K562 (cell line): ENCODE results near the gene POLD1. TPM values are rescaled to one million over a fixed set of nuclear protein-coding genes. Genes with fewer than 3 reads are reported as not detected.

Experiments used
- C11orf30 ChIP-seq: fragments of 450-650 bp; IDR thresholded peaks from 2 replicates; pipeline ENCODE4 v1.6.1; 2016; ENCODE audit warnings: low read depth, mild to moderate bottlenecking
- CEBPB ChIP-seq: fragments of 450-650 bp; IDR thresholded peaks from 2 replicates; pipeline ENCODE4 v1.6.1; 2016; ENCODE audit warnings: missing genetic modification characterization, missing compliant biosample characterization
- ESRRB ChIP-seq: fragments of 250-450 bp; sonication (Bioruptor Pico); IDR thresholded peaks from 2 replicates; pipeline ENCODE4 v1.5.0; 2020; ENCODE audit warnings: mild to moderate bottlenecking, moderate library complexity, borderline replicate concordance
- KLF13 ChIP-seq: fragments of 450-650 bp; IDR thresholded peaks from 2 replicates; pipeline ENCODE4 v1.6.1; 2016; ENCODE audit warnings: missing genetic modification characterization, low read depth, mild to moderate bottlenecking, missing compliant biosample characterization, moderate library complexity, borderline replicate concordance
- NFATC3 ChIP-seq: fragments of 450-650 bp; IDR thresholded peaks from 2 replicates; pipeline ENCODE4 v1.6.1; 2017; ENCODE audit warnings: mild to moderate bottlenecking
- NFE2L1 ChIP-seq: fragments of 450-650 bp; IDR thresholded peaks from 2 replicates; pipeline ENCODE4 v1.6.1; 2016; ENCODE audit warnings: missing genetic modification characterization, low read depth, mild to moderate bottlenecking, missing compliant biosample characterization, moderate library complexity, borderline replicate concordance
- PHF20 ChIP-seq: fragments of 450-650 bp; IDR thresholded peaks from 2 replicates; pipeline ENCODE4 v1.6.1; 2018; ENCODE audit not compliant: partially characterized antibody
- POLR2AphosphoS5 ChIP-seq: IDR thresholded peaks from 2 replicates; pipeline ENCODE4 v1.6.1; 2011; ENCODE audit warnings: mild to moderate bottlenecking, low read depth, low read length, moderate library complexity; ENCODE audit not compliant: control insufficient read depth, insufficient read depth
- TCF7 ChIP-seq: sonication (generic); IDR thresholded peaks from 2 replicates; pipeline ENCODE4 v1.6.1; 2016; ENCODE audit warnings: antibody characterized with exemption, borderline replicate concordance
- ZFPM2 ChIP-seq: fragments of 250-450 bp; sonication (Bioruptor Pico); IDR thresholded peaks from 2 replicates; pipeline ENCODE4 v1.5.1; 2022; ENCODE audit warnings: mild to moderate bottlenecking
- ZNF316 ChIP-seq: fragments of 450-650 bp; IDR thresholded peaks from 2 replicates; pipeline ENCODE4 v1.6.1; 2016
- polyA plus RNA-seq, 8 experiments: library from polyadenylated mRNA; depleted of rRNA in 4 of 8; stranded (reverse) in 5 of 8; unstranded in 3 of 8; fragments of >200 nt; fragmentation: Nextera tagmentation in 2 of 8; fragmentation: Illumina TruSeq in 1 of 8; extraction: Ambion mirVana in 2 of 8; extraction: Trizol in 1 of 8; gene quantifications; 2 replicates each; pipeline versions ENCODE4 v1.2.1 to v1.2.3, GENCODE V29; 2011 to 2014; ENCODE audit warnings: inconsistent platforms in 1 of 8, missing spikeins in 1 of 8
- total RNA-seq, 7 experiments: library from RNA; depleted of rRNA in 6 of 7; stranded (reverse); fragments of >200 nt in 6 of 7; fragmentation: Illumina TruSeq in 2 of 7; extraction: Trizol in 2 of 7; gene quantifications; 2 replicates each; pipeline versions ENCODE4 v1.2.1 to v1.2.3, GENCODE V29; 2011 to 2021; ENCODE audit warnings: low replicate concordance in 1 of 7
- TF ChIP-seq, protein P1 (sequence below): fragments of 450-650 bp; formaldehyde crosslinking; IDR thresholded peaks from 2 replicates; pipeline ENCODE4 v1.4.0; 2020; ENCODE audit warnings: mild to moderate bottlenecking, mixed read lengths
- TF ChIP-seq, protein P2 (sequence below): fragments of 450-650 bp; IDR thresholded peaks from 2 replicates; pipeline ENCODE4 v1.6.1; 2016; ENCODE audit warnings: mild to moderate bottlenecking, moderate library complexity

POLD1 gene
- total and polyA plus RNA-seq, 9 of the 15 experiments (the other 6 are each of a cell fraction or from before 2014, with no cell fraction given), result 1.3 to 312 (median 47.8) TPM

DNA sequence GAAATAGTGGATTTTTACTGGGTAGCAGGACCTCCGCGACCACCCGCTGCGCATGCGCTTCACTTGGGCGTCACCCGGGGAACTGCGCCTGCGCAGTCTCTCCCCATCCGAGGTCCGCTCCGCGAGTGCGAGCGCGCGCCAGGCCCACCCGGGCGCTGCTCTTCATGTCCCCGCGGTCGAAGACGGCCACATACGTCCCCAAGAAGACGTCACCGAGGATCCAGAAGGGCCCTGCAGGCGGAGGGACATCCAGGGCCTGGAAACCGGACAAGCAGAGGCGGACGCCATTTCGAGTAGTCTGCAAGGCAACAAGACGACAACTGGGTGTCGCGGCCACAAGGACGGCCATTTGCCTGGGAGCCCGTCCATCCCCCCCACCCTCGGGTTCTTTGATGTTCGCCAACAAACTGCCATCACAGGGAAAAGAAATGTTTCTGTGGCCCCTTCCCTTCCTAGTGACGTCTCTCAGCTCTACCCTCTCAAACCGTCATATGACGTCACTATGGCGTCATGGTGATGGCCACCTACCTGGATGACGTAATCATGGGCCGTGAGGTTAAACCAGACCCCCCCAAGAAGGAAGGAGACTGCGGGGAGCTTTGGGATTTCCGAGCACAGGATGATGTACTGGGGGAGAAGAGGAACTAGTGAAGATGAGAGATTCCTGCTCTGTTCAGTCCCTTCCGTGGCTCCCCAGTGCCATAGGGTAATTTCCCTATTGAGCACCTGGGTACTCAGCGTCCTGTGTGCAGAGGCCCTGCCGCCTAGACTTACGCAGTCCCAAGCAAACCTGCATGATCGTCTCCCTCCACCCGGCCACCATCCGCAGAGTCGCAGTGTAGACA is 25.4 kb upstream of the POLD1 start (continued):
- TF ChIP-seq, protein P1, sequence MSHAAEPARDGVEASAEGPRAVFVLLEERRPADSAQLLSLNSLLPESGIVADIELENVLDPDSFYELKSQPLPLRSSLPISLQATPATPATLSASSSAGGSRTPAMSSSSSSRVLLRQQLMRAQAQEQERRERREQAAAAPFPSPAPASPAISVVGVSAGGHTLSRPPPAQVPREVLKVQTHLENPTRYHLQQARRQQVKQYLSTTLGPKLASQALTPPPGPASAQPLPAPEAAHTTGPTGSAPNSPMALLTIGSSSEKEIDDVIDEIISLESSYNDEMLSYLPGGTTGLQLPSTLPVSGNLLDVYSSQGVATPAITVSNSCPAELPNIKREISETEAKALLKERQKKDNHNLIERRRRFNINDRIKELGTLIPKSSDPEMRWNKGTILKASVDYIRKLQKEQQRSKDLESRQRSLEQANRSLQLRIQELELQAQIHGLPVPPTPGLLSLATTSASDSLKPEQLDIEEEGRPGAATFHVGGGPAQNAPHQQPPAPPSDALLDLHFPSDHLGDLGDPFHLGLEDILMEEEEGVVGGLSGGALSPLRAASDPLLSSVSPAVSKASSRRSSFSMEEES, result no peak
- TF ChIP-seq, protein P2, sequence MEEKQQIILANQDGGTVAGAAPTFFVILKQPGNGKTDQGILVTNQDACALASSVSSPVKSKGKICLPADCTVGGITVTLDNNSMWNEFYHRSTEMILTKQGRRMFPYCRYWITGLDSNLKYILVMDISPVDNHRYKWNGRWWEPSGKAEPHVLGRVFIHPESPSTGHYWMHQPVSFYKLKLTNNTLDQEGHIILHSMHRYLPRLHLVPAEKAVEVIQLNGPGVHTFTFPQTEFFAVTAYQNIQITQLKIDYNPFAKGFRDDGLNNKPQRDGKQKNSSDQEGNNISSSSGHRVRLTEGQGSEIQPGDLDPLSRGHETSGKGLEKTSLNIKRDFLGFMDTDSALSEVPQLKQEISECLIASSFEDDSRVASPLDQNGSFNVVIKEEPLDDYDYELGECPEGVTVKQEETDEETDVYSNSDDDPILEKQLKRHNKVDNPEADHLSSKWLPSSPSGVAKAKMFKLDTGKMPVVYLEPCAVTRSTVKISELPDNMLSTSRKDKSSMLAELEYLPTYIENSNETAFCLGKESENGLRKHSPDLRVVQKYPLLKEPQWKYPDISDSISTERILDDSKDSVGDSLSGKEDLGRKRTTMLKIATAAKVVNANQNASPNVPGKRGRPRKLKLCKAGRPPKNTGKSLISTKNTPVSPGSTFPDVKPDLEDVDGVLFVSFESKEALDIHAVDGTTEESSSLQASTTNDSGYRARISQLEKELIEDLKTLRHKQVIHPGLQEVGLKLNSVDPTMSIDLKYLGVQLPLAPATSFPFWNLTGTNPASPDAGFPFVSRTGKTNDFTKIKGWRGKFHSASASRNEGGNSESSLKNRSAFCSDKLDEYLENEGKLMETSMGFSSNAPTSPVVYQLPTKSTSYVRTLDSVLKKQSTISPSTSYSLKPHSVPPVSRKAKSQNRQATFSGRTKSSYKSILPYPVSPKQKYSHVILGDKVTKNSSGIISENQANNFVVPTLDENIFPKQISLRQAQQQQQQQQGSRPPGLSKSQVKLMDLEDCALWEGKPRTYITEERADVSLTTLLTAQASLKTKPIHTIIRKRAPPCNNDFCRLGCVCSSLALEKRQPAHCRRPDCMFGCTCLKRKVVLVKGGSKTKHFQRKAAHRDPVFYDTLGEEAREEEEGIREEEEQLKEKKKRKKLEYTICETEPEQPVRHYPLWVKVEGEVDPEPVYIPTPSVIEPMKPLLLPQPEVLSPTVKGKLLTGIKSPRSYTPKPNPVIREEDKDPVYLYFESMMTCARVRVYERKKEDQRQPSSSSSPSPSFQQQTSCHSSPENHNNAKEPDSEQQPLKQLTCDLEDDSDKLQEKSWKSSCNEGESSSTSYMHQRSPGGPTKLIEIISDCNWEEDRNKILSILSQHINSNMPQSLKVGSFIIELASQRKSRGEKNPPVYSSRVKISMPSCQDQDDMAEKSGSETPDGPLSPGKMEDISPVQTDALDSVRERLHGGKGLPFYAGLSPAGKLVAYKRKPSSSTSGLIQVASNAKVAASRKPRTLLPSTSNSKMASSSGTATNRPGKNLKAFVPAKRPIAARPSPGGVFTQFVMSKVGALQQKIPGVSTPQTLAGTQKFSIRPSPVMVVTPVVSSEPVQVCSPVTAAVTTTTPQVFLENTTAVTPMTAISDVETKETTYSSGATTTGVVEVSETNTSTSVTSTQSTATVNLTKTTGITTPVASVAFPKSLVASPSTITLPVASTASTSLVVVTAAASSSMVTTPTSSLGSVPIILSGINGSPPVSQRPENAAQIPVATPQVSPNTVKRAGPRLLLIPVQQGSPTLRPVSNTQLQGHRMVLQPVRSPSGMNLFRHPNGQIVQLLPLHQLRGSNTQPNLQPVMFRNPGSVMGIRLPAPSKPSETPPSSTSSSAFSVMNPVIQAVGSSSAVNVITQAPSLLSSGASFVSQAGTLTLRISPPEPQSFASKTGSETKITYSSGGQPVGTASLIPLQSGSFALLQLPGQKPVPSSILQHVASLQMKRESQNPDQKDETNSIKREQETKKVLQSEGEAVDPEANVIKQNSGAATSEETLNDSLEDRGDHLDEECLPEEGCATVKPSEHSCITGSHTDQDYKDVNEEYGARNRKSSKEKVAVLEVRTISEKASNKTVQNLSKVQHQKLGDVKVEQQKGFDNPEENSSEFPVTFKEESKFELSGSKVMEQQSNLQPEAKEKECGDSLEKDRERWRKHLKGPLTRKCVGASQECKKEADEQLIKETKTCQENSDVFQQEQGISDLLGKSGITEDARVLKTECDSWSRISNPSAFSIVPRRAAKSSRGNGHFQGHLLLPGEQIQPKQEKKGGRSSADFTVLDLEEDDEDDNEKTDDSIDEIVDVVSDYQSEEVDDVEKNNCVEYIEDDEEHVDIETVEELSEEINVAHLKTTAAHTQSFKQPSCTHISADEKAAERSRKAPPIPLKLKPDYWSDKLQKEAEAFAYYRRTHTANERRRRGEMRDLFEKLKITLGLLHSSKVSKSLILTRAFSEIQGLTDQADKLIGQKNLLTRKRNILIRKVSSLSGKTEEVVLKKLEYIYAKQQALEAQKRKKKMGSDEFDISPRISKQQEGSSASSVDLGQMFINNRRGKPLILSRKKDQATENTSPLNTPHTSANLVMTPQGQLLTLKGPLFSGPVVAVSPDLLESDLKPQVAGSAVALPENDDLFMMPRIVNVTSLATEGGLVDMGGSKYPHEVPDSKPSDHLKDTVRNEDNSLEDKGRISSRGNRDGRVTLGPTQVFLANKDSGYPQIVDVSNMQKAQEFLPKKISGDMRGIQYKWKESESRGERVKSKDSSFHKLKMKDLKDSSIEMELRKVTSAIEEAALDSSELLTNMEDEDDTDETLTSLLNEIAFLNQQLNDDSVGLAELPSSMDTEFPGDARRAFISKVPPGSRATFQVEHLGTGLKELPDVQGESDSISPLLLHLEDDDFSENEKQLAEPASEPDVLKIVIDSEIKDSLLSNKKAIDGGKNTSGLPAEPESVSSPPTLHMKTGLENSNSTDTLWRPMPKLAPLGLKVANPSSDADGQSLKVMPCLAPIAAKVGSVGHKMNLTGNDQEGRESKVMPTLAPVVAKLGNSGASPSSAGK, result peak; percentile 91
- TF ChIP-seq ZFPM2 (CRISPR knock-in tag) (no peak), TCF7 (no peak), NFATC3 (no peak), POLR2AphosphoS5 (peak; percentile 81), ESRRB (no peak), C11orf30 (no peak), KLF13 (tag) (no peak), ZNF316 (no peak), CEBPB (tag) (peak; percentile 91), NFE2L1 (tag) (no peak), PHF20 (peak; percentile 40)
